RWPE2 (cell line): ENCODE measurements around the gene EIF4H.
A peak's percentile ranks its signal among the peaks of the same experiment; 100 is the strongest.
"Not testable (repeated sequence)": the region's sequence is repeated elsewhere in the genome, so short reads cannot be mapped to it uniquely, and the experiment has no call there.

Source experiments
- ATAC-seq: fragments of 200-7000 bp; cut with Tn5 transposase; 3 replicates; pipeline ENCODE4 v1.9.1; 2021; ENCODE audit warnings: low read depth
- DNase-seq: peaks from one replicate; pipeline ENCODE4 v3.0.0-alpha.2; 2020; ENCODE audit warnings: low spot score
- H3K27ac ChIP-seq: fragments of 450-650 bp; 2 replicates; pipeline ENCODE4 v1.5.1; 2017; ENCODE audit warnings: mild to moderate bottlenecking; ENCODE audit not compliant: poor library complexity, severe bottlenecking
- H3K27me3 ChIP-seq: fragments of 250-450 bp; sonication (Bioruptor Pico); 2 replicates; pipeline ENCODE4 v1.5.1; 2021; ENCODE audit warnings: mild to moderate bottlenecking, moderate library complexity; ENCODE audit not compliant: insufficient read depth, poor library complexity, severe bottlenecking
- H3K36me3 ChIP-seq: fragments of 250-450 bp; sonication (Bioruptor Pico); 2 replicates; pipeline ENCODE4 v1.5.1; 2020; ENCODE audit warnings: low read depth, mild to moderate bottlenecking, moderate library complexity
- H3K4me1 ChIP-seq: fragments of 250-450 bp; sonication (Bioruptor Pico); 2 replicates; pipeline ENCODE4 v1.5.1; 2021; ENCODE audit warnings: mild to moderate bottlenecking, moderate library complexity; ENCODE audit not compliant: insufficient read depth, poor library complexity, severe bottlenecking
- H3K4me3 ChIP-seq: fragments of 250-450 bp; sonication (Bioruptor Pico); 2 replicates; pipeline ENCODE4 v1.5.1; 2021; ENCODE audit warnings: mild to moderate bottlenecking, moderate library complexity; ENCODE audit not compliant: severe bottlenecking
- H3K9me3 ChIP-seq: fragments of 250-450 bp; sonication (Bioruptor Pico); 2 replicates; pipeline ENCODE4 v1.5.1; 2021; ENCODE audit warnings: mild to moderate bottlenecking, moderate library complexity; ENCODE audit not compliant: severe bottlenecking
- CTCF ChIP-seq: fragments of 450-650 bp; IDR thresholded peaks from one replicate; pipeline ENCODE4 v1.5.1; 2017; ENCODE audit warnings: mild to moderate bottlenecking, moderate library complexity; ENCODE audit not compliant: poor library complexity, severe bottlenecking

EIF4H gene

DNA sequence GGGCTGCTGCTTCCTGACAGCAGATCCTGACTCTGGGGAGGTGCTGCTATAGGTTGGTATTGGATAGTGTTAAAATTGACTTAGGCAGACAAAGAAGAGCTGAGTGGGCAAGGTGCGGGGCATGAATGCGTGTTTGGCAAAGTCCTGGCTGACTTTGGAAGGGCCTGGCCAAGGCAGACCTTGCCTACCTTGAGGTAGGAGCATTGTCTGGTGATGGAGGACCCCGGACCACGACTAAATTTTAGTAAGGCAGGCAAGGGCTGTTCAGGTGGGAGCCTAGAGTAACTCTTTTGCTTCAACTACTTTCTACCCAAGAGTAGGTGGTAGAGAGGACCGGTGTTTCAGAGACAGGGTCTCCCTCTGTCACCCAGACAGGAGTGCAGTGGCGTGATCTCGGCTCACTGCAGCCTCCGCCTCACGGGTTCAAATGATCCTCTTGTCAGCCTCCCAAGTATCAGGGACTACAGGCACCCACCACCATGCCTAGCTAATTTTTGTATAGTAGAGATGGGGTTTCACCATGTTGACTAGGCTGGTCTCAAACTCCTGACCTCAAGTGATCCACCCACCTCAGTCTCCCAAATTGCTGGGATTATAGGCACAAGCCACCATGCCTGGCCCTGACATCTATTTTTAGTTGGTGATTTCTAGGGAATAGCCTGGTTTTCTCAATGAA is 23.4 kb downstream of the EIF4H start:
- no peak for TF ChIP-seq CTCF
- no peak for ATAC-seq
- Histone ChIP-seq H3K27ac (no peak overlapping the region), H3K4me3 (no peak overlapping the region), H3K9me3 (no peaks in the 10 kb centered on the region), H3K4me1 (peaks cover 10% of the 10 kb centered on the region), H3K36me3 (peaks cover 31% of the 10 kb centered on the region), H3K27me3 (no peaks in the 10 kb centered on the region)
- DNase-seq: peak; percentile 4

DNA sequence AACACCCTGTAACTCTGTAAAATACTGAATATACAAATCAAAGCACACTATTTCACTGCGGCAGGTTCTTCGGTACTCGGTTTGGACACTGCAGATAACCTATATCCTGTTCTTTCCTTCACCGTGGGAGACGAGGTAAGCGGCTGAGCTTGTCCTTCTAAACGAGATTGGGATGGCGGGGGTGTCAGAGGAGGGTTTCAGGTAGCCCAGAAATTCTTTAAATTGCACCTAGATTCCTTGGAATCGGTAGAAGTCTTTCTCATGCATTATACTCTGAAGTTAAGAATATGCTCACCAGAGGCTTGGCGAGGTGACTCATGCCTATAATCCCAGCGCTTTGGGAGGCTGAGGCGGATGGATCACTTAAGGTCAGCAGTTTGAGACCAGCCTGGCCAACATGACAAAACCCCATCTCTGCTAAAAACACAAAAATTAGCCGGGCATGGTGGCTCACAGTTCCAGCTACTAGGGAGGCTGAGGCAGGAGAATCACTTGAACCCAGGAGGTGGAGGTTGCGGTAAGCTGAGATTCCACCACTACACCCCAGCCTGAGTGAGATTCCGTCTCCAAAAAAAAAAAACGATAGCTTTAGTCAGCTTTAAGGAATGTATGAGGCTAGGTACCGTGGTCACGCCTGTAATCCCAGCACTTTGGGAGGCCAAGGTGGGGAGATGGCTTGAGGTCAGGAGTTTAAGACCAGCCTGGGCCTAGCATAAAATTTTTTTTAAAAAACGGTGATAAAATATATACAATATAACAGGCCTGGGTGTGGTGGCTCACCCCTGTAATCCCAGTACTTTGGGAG is 25.6 kb downstream of the EIF4H start:
- no peak for TF ChIP-seq CTCF
- peak overlapping the region; percentile 41 for H3K27ac ChIP-seq
- peaks cover 10% of the 10 kb centered on the region for H3K4me1 ChIP-seq
- ATAC-seq (peak; percentile 59), DNase-seq (peak; percentile 24)
- H3K9me3 ChIP-seq: no peaks in the 10 kb centered on the region
- peaks cover 9% of the 10 kb centered on the region for H3K36me3 ChIP-seq
- no peaks in the 10 kb centered on the region for H3K27me3 ChIP-seq
- no peak overlapping the region for H3K4me3 ChIP-seq

DNA sequence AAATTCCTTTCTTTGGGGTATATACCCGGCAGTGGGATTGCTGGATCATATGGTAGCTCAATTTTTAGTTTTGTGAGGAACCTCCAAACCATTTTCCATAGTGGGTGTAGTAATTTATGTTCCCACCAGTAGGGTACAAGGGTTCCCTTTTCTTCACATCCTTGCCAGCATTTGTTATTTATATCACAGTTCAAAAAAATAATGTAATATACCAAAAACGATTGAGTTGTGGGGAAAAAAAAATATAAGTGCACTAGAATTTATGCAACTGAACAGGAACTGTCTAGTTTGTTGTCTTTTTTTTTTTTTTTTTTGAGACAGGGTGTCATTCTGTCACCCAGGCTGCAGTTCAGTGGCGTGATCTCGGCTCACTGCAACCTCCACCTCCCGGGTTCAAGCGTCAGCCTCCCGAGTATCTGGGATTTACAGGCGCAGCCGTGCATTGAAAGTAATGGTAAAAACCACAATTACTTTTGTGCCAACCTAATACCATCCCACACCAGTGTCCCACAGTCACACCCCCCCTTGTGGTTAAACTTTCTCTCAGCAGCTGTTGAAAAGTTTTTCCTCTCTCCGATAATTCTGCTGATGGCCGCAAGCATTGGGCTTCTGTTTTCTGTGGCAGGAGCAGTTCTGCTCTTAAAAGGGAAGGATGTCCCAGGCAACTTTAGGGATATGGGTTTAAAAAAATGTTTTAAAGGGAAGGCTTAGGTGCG is 28.8 kb downstream of the EIF4H start:
- no peaks in the 10 kb centered on the region for H3K27me3 ChIP-seq
- peak; percentile 68 for TF ChIP-seq CTCF
- ATAC-seq (peak; percentile 28), DNase-seq (no peak)
- no peak overlapping the region for H3K27ac ChIP-seq
- H3K36me3 ChIP-seq: no peaks in the 10 kb centered on the region; the same call in 1 of the 2 replicates
- H3K9me3 ChIP-seq: no peaks in the 10 kb centered on the region
- peaks cover 10% of the 10 kb centered on the region for H3K4me1 ChIP-seq
- H3K4me3 ChIP-seq: no peak overlapping the region

DNA sequence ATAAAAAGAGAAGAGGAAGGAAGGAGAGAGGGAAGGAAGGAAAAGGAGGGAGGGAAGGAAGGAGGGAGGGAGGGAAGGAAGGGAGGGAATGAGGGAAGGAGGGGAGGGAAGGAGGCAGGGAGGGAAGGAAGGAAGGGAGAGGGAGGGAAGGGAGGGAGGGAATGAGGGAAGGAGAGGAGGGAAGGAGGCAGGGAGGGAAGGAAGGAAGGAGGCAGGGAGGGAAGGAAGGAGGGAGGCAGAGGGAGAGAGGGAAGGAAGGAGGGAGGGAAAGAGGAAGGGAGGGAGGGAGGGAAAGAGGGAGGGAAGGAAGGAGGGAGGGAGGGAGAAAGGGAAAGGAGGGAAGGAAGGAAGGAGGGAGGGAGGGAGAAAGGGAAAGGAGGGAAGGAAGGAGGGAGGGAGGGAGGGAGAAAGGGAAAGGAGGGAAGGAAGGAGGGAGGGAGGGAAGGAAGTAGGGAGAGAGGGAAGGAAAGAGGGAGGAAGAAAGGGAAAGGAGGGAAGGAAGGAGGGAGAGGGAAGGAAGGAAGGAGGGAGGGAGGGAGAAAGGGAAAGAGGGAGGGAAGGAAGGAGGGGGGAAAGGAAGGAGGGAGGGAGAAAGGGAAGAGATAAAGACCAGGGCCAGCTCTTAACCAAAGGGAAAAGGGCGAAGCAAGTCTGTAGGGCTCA is 29.9 kb downstream of the EIF4H start:
- Histone ChIP-seq H3K36me3 (no peaks in the 10 kb centered on the region; the same call in 1 of the 2 replicates), H3K4me3 (no peak overlapping the region), H3K27ac (no peak overlapping the region), H3K9me3 (no peaks in the 10 kb centered on the region), H3K4me1 (peaks cover 10% of the 10 kb centered on the region), H3K27me3 (no peaks in the 10 kb centered on the region)
- TF ChIP-seq CTCF: no peak
- ATAC-seq: no peak
- no peak for DNase-seq

- not testable (repeated sequence) for H3K36me3 ChIP-seq, H3K27me3 ChIP-seq, H3K4me3 ChIP-seq, H3K9me3 ChIP-seq, ATAC-seq, H3K4me1 ChIP-seq, H3K27ac ChIP-seq, DNase-seq
These were observed 31.9 kb downstream of the EIF4H start for GRCh38 chr7:74206052-74206451.
